ENCODE results near the gene FKBP9. TPM values are rescaled to one million over a fixed set of nuclear protein-coding genes. Genes with fewer than 3 reads are reported as not detected.
"Not testable (repeated sequence)": the region's sequence is repeated elsewhere in the genome, so short reads cannot be mapped to it uniquely, and the experiment has no call there.

FKBP9 gene, protein sequence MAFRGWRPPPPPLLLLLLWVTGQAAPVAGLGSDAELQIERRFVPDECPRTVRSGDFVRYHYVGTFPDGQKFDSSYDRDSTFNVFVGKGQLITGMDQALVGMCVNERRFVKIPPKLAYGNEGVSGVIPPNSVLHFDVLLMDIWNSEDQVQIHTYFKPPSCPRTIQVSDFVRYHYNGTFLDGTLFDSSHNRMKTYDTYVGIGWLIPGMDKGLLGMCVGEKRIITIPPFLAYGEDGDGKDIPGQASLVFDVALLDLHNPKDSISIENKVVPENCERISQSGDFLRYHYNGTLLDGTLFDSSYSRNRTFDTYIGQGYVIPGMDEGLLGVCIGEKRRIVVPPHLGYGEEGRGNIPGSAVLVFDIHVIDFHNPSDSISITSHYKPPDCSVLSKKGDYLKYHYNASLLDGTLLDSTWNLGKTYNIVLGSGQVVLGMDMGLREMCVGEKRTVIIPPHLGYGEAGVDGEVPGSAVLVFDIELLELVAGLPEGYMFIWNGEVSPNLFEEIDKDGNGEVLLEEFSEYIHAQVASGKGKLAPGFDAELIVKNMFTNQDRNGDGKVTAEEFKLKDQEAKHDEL
- 168 and 179 TPM in 2 replicates for total RNA-seq

DNA sequence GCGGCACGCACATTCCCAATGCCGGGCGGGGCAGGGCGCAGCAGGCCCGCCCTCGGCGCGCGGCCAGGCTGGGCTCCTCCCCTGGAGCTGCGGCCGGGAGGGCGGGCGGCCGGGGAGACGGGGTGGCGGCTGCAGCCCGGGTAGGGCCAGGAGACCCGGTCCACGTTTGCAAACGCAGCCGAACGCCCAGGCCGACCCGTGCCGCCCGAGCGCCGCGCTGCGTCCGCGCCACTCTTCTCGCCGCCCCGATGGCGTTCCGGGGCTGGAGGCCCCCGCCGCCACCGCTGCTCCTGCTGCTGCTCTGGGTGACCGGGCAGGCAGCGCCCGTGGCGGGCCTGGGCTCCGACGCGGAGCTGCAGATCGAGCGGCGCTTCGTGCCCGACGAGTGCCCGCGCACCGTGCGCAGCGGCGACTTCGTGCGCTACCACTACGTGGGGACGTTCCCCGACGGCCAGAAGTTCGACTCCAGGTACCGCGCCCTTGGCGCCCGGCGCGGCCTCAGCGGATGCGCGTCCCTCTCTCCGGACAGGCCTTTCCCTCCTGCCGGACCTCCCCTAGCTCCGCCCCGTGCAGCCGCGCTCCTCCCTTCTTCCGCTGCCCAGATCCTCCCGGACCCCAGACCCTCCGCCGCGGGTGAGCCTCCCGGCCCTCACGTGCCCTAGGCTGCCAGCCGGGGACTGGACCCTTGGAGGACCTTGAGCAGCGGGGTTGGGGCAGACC, at the start of gene FKBP9:
FKBP9 (plus strand) TSS at position 115 of the 720 bp plus-strand sequence; CDS start at position 249, 134 bp downstream.
- peak; percentile 89 for DNase-seq

DNA sequence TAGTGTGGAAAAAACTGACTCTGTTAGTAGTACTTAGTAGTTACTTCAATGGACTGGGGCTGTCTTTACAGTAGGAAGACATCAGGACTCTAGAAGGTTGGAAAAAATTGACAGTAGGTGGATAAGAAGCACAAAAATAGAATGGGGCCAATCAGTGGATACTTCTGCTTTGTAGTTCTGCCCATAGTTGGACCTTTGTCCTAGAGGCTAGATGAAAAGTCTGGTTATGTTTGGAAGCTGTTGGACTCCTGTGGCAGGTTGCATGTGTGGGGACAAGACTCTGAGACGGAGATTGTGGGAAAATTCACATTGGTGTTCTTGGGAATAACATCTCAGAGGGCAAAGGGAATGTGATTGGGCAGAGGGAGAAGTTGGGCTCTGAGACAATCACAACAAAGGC, 47.0 kb upstream of the FKBP9 start:
- no peak for DNase-seq

DNA sequence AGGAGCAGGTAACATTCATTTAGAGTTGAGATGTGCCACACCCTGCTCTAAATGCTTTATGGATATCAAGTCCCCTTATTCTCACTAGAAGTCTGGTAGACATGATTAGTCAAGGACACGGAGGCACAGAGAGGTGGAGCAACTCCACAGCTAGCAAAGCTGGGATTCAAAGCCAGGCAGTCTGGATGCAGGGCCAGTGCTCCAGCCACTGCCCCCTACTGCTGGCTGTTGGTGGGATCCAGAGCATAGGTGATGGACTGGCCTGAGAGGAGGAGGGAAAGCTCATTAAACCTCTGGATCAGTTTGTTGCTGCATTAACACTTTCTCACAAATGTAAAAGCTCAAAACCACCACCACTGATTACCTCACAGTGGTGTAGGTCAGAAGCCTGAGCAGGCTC, 43.1 kb upstream of the FKBP9 start:
- DNase-seq = peak; percentile 19

DNA sequence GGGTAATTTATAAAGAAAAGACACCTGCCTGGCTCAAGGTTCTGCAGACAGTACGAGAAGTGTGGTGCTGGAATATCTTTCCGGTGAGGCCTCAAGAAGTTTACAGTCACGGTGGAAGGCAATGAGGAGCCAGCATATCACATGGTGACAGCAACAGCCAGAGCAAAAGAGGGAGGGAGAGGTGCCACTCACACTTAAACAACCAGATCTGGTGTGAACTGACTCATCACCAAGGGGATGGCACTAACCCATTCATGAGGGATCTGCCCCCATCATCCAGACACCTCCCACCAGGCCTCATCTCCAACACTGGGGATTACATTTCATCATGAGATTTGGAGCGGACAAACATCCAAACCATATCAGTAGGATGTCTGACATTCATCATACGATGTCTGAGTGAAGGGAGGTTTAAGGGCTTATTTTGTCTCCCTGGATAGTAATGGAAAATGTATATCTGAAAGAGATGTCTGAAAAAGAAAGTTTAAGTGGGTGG, 42.2 kb upstream of the FKBP9 start:
- DNase-seq = no peak

DNA sequence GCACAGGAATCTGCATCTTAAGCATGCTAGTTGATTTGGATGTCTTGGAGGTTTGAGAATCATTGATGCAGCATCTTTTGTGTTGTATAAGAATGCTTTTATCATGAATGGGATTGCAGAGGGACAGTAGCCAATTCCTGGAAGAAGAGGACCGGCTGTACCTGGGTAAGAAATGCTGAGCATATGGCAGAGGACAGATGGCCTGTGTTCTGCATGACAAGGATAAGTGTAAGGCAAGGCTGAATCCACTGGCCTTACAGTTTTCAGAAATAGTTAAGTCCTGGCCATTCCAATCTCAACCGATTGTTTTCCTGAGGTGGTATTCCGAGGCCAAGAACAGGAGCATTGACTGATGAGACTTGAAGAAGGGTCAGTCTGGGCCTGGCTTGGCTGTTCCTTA, 41.2 kb upstream of the FKBP9 start:
- no peak for DNase-seq

DNA sequence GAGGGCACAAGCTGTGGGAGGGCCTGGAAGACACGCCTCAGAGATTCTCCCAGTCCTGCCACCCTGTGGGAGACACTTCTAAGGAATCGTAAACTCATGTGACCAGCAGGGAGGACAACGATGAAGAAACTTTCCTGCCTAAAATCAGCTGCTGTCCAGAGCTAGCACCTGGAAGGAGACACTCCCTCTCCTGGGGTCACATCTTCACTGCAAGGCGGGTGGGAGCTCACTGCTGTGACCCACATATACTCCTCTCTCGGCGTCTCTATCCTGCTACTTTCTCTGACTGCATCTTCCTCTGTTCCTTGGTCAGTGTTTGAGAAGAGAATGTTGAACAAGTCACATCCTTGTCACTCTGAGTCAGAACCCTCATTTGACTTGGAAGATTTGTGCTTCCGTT, 40.2 kb upstream of the FKBP9 start:
- DNase-seq = not testable (repeated sequence)

DNA sequence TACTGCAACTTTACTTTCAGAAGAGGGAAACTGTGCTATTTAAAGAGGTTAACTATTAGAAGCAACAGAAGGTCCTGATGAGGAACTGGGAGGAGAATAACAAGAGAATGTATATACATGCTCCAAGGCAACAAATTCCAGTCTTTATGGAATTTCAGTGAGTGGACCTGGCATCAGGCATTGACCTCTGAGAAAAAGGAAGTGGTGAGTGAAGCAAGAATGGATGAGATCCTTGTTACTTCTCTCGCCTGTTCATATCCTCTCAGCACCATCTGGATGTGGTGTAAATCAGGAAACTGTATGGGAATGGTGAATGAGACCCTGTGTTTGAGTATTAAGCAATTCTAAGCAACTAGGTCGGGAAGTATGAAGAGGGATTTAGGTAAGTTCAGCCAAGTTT, 35.3 kb upstream of the FKBP9 start:
- peak; percentile 64 for DNase-seq

DNA sequence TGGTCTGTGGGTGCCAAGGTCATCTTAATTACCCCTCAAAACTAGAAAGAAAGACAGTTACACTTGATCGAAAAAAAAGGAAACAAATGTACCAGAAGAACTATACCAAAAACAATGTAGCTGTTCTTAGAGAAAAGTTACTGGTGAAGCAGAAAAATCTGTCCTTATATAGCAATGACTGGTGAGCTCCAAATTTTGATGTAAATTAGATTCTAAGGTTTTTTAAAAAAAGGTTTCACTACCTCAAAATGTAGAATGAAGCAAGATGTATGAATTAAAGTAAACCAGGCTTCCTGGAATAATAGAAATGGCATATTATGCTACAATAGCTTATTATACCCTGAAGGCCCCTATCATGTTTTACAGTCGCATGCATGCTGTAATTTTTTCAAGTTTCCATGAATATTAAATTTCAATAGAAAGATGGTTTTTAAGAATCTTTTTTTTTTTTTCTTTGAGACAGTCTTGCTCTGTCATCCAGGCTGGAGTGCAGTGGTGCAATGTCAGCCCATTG, 28.4 kb upstream of the FKBP9 start:
- no peak for DNase-seq

DNA sequence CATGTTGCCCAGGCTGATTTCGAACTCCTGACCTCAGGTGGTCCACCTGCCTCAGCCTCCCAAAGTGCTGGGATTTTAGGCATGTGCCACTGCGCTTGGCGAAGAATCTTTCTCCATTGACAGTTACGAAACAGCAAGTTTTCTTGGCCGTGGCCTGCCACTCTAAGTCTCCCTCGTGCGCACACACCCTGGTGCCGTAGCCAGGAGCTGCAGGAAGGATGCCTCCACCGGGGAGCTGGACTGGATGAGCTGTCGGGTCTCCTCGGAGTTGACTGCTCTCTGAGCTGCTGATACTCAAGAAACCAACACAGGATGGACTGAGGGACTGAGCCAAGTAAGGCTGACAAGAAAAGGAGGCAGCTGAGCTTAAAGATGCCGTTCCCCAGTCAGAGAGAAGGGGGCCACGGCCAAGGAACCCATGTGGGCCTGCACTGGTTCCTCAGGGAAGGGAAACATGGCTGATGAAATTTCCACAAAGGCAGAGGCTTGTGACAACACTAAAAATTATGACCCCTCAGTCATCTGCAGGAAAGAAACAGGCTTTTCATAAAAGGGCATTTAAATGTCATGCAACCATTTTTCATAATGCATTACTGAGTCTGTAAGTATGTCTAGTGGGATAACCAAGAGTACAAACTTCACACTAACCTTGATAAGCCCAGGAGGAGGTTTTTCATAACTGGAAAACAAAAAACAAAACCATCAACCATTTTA, 27.7 kb upstream of the FKBP9 start:
- DNase-seq = no peak

DNA sequence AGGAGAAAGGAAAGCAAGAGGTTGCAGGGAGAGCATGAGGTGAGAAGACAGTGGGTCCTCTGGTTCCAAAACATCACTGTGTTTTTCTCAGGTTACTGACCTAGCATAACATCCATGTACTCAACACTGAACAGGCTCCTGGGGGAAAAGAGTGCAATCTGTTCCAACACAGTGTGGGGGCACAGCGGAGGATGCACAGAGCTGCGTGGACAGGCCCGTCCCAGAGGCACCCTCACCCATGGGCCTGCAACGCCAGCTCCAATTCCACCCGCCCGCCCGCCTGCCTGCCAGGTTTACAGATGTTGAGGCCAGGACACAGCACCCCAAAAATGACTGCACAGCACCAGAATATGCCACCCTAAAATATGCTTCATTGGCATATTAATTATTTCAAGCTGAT, 26.9 kb upstream of the FKBP9 start:
- no peak for DNase-seq

DNA sequence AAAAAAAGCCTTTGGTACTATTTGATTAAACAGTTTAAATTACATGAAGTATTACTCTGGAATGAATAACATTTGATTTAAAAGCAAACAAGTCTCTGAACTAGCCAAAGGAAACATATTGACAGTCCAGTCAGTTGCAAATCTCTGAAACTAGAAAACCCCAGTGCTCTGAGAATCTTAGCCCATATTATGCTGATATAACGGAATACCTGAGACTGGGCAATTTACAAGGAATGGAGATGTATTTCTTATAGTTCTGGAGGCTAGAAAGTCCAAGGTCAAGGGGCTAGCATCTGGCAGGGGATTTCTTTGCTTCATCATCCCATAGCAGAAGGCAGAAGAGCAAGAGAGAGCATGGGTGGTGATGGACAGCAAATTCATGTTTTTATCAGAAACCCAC, 21.7 kb upstream of the FKBP9 start:
- DNase-seq = no peak

DNA sequence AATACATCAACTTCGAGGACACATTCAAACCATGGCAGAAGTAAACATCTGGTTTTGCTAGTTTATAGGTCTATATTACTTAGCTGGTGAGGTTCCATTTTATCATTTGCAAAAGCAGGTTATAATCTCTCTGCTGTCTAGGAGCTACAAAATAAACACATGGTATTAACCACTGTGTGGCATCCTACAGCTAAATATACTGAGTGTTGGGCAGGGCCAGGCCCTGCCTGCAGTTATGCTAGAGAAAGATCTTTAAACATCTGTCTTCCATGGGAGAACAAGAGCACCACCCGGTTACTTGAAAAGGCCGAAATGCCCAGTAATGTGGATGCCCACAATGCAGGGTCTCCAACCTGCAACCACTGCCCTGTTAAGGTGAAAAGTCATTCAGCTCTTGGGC, 20.6 kb upstream of the FKBP9 start:
- no peak for DNase-seq

DNA sequence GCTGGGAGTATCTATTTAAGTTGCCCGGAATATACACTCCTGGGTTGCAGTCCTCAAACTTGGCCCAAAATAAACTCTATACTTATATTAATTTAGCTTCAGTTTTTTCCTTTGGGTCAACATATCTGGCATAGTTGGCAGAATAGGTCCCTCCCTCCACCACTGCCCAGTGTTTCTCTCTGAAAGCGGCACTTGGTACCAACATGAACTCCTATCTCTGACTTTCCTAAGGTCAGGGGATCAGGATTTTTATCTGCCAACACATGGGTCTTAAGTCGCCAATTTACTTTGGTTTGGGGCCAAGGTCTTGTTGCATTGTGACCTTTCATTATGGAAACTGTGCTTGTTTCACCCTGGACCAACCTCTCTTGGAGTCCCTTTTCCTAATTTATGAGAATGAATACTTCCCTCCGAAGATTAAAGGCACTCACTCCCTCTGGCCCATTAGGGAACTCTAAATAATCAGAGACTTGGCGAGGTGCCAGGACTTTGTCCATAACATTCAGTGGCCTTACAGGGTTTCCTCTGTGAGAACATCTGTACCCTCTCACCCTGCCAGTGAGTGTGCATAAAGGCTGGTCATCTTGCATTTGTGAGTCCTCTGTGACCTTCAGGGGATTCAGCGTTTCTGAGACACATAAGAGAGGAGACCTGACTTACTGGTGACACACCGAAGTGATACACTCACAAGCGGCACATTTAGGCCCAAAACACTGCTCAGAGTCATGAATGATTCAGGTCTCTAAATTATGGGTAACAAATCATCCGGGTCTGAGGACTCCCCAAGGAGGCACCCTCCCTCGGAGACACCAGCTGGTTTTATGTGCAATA, 19.7 kb upstream of the FKBP9 start:
- DNase-seq = peak; percentile 74

DNA sequence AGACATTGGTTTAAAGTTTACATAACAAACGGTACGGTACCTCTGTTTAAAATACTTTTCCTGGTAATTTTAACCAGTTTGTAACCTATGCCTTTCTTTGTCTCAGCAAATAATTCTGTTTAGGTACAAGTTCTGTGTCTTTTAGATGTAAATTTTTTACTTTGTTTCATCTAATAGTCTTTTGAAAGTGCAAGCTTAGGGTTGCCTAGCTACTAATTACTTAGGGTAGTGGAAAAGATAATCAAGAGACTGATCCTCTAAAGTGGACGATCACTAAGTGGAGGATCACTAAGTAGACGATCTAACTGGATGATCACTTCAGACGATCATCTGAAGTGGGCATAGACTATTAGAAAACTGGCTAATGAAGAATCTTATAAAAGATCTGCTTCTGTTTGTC, 16.1 kb upstream of the FKBP9 start:
- no peak for DNase-seq

DNA sequence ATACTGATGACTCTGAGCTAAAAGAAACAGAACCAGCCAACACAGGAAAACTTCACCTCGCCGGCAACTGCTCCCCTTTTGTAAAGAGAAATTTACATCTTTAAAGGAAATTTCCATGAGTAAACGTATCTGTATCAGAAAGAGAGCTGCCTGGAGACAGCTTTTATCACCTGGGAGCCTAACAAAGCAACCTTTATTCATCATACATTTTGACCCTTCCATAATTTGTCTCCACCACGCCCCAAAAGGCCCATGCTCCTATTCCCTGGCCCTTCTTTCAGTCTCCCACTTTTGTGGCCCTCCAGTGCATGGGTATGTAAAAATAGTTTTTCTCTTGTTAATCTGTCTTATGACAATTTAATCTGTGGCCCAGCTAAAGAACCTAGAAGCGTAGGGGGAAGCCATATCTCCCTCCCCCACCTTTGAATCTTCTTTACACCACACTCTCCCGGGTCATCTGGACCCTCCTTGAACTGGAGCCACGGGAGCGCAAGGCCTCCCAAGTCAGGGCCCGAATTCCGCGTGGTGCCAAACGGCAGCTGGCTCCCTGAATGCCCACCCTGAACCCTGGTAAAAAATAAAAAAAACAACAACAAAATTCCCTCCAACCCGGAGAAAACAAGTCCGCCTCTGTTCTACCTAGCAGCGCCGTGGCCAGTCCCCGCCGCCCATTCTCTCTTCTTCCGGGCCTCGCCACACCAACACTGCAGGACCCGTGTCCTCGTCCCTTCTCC, 15.4 kb upstream of the FKBP9 start:
- DNase-seq = peak; percentile 24

DNA sequence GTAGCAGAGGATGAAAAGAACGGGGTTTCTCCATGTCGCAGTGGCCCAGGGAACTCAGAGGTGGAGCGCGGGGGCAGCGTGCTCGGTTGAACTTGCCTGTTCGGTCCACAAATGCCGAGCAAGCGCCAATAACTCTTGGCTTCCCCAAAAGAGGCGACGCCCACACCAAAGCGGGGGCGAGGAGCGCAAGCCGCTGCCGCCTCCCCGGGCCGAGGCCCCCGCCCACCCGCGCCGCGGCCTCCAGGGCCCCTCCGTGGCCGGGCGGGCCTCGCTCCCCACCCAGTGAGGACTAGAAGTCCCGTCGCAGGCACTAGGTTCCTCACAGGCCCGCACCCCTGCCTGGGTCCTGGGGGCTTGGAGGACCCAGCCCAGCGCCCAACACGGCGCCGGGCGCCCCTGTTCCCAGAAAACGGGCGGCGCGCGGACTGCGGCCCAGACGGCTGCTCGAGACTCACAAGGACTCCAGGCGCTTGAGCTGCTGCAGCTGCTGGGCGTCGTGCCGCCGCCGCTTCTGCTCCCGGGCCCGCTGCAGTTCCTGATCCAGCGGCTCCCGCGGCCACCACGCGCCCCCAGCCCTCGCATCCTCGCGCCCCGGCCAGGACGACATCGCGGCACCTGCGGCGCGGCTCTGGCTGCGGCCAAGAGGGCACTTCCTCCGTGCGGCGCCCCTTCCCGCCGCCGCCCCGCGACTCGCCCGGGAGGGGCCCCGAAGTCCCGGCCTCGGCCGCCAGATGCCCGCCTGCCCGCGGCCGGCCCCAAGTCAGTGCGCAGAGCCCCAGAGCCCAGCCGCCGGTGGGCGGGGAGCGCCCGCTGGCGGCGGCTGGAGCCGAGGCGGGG, 14.6 kb upstream of the FKBP9 start:
- peak; percentile 84 for DNase-seq

DNA sequence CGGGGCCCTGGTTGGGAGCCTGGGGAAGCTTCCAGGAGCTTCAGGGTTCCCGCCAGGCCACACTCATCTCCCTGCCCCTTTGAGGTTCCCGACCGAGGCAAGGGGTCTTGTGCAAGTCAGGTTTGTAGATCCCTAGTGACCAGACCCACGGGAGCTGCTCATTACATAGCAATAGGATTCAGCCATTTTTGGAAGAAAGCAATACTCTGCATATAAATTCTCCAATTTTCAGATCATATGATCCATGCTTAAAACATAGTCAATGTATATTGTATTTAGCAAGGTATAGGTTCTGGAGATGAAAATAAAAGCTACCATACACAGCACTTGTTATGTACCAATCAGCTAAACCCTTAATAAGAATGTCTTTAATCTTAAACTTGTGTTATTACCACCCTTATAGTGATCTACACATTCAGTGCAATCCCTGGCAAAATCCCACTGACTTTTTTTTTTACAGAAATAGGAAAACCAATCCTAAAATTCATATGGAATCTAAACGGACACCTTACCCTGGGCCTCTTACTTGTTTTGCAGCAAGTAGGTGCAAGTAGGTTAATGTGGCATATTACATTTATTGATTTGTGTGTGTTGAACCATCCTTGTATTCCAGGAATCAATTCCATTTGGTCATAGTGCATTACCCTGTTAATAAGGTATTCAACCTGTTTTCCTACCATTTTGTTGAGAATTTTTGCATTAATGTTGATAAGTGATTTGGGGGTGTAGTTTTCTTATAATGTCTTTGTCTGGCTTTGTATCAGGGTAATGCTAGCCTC, 13.8 kb upstream of the FKBP9 start:
- DNase-seq = no peak

DNA sequence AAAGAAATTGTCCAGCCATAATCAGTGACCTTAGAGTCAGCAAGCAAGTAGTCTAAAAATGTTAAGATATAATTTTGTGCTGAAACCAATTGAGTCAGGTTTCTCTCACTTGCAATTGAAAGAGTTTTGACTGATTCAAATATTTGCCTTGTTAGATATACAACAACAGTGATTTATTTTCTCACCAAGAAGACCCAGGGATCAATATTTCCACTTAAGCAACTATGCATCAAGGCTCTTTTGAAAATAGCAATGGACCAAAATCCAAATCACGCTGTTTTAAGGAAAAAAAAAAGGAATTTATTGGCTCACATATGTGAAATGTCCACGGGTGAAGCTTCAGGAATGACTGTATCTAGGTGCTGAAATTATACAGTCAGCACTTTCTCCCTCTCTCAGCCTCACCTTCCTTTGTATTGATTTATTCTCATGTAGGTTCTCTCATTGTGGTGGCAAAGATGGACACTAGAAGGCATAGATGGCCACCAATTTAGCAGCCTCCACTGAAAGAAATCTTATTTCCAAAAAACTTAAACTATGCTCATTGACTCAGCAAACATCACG, 9.7 kb upstream of the FKBP9 start:
- no peak for DNase-seq

DNA sequence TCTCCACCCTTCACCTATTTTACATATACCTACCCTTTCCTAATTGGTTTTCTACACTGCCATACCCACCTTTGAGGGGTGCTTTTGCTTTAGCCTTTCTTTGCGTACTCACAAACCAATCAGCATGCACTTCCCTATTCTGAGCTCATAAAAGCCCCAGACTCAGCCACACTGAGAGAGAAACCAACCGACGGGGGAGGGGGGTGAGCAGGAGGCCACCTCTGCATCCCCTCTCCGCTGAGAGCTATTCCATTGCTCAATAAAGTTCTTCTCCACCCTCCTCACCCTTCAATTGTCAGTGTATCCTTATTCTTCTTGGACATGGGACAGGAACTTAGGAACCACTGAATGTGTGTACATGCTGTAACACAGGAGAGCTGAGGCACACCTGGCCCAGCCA, 9.0 kb upstream of the FKBP9 start:
- no peak for DNase-seq

Measured in dermis blood vessel endothelial cell (primary cell).